K562 (cell line): Measurements from ENCODE around the gene PGBD1. TPM values are rescaled to one million over a fixed set of nuclear protein-coding genes. Genes with fewer than 3 reads are reported as not detected.
A peak's percentile ranks its signal among the peaks of the same experiment; 100 is the strongest.

Experiments
- ATF1 ChIP-seq, 2 experiments: fragments of 450-650 bp in 1 of 2; IDR thresholded peaks; 2 replicates each; pipeline ENCODE4 v1.6.1; 2016; ENCODE audit warnings: missing compliant biosample characterization in 1 of 2, missing genetic modification characterization in 1 of 2
- BRCA1 ChIP-seq, 2 experiments: fragments of 450-650 bp in 1 of 2; sonication (generic) in 1 of 2; formaldehyde crosslinking in 1 of 2; IDR thresholded peaks; 2 replicates each; pipeline versions ENCODE4 v1.5.0 to v1.6.1; 2017 to 2020; ENCODE audit warnings: mild to moderate bottlenecking in 1 of 2, missing genetic modification reagents in 1 of 2
- CGGBP1 ChIP-seq: fragments of 250-450 bp; sonication (Bioruptor Pico); IDR thresholded peaks from 2 replicates; pipeline ENCODE4 v1.9.0; 2021; ENCODE audit warnings: mild to moderate bottlenecking
- CHD1 ChIP-seq: fragments of 200-600 bp; sonication (generic); IDR thresholded peaks from one replicate; pipeline ENCODE4 v1.6.1; 2012; ENCODE audit warnings: mild to moderate bottlenecking, moderate library complexity, low read length, inconsistent platforms
- DIDO1 ChIP-seq: fragments of 450-650 bp; IDR thresholded peaks from 2 replicates; pipeline ENCODE4 v1.6.1; 2016; ENCODE audit warnings: low read depth, missing biosample characterization, missing genetic modification characterization
- ELF2 ChIP-seq: fragments of 250-450 bp; sonication (Bioruptor Pico); IDR thresholded peaks from 2 replicates; pipeline ENCODE4 v1.5.0; 2021; ENCODE audit warnings: mild to moderate bottlenecking
- ESRRB ChIP-seq: fragments of 250-450 bp; sonication (Bioruptor Pico); IDR thresholded peaks from 2 replicates; pipeline ENCODE4 v1.5.0; 2020; ENCODE audit warnings: mild to moderate bottlenecking, moderate library complexity, borderline replicate concordance
- GTF2F1 ChIP-seq: IDR thresholded peaks from 2 replicates; pipeline ENCODE4 v1.6.1; 2011; ENCODE audit warnings: low read depth, low read length, improper control_type of control experiment
- HDAC8 ChIP-seq: fragments of 450-650 bp; IDR thresholded peaks from 2 replicates; pipeline ENCODE4 v1.6.1; 2016; ENCODE audit warnings: mild to moderate bottlenecking, missing genetic modification characterization, moderate library complexity, missing compliant biosample characterization
- ILK ChIP-seq: fragments of 450-650 bp; IDR thresholded peaks from 2 replicates; pipeline ENCODE4 v1.6.1; 2016; ENCODE audit warnings: missing genetic modification characterization, low read depth, mild to moderate bottlenecking, missing compliant biosample characterization, moderate library complexity, borderline replicate concordance
- KDM2B ChIP-seq: fragments of 250-450 bp; sonication (Bioruptor Pico); IDR thresholded peaks from 2 replicates; pipeline ENCODE4 v1.8.0; 2021; ENCODE audit warnings: mild to moderate bottlenecking, moderate library complexity
- KLF6 ChIP-seq: fragments of 250-450 bp; sonication (Bioruptor Pico); IDR thresholded peaks from 2 replicates; pipeline ENCODE4 v1.4.0; 2020; ENCODE audit warnings: mild to moderate bottlenecking, moderate library complexity, borderline replicate concordance
- PATZ1 ChIP-seq: fragments of 250-450 bp; sonication (Bioruptor Pico); IDR thresholded peaks from 2 replicates; pipeline ENCODE4 v1.5.0; 2020; ENCODE audit warnings: mild to moderate bottlenecking, borderline replicate concordance
- POLR2G ChIP-seq: fragments of 200-400 bp; formaldehyde crosslinking; IDR thresholded peaks from 2 replicates; pipeline ENCODE4 v1.6.1; 2017; ENCODE audit warnings: low read depth, mild to moderate bottlenecking, antibody characterized with exemption, low read length, moderate library complexity
- POLR2H ChIP-seq: IDR thresholded peaks from 2 replicates; pipeline ENCODE4 v1.6.1; 2016; ENCODE audit warnings: missing genetic modification characterization, low read depth, mild to moderate bottlenecking, control low read depth, missing compliant biosample characterization, moderate library complexity
- POU5F1 ChIP-seq: fragments of 150-350 bp; IDR thresholded peaks from 2 replicates; pipeline ENCODE4 v1.6.1; 2014; ENCODE audit warnings: borderline replicate concordance, low read length, low read depth, mild to moderate bottlenecking; ENCODE audit not compliant: partially characterized antibody
- RFX7 ChIP-seq: fragments of 250-450 bp; sonication (Bioruptor Pico); IDR thresholded peaks from 2 replicates; pipeline ENCODE4 v1.5.1; 2021; ENCODE audit warnings: mild to moderate bottlenecking
- SMARCA4 ChIP-seq: fragments of 450-650 bp; IDR thresholded peaks from 2 replicates; pipeline ENCODE4 v1.6.1; 2016
- SOX6 ChIP-seq: fragments of 450-650 bp; IDR thresholded peaks from 2 replicates; pipeline ENCODE4 v1.6.1; 2014; ENCODE audit warnings: mild to moderate bottlenecking
- STAT5B ChIP-seq: fragments of 250-450 bp; sonication (Bioruptor Pico); IDR thresholded peaks from 2 replicates; pipeline ENCODE4 v1.8.0; 2021; ENCODE audit warnings: mild to moderate bottlenecking, inconsistent platforms
- TEAD1 ChIP-seq, 2 experiments: fragments of 450-650 bp in 1 of 2; sonication (generic) in 1 of 2; formaldehyde crosslinking; IDR thresholded peaks; 2 replicates each; pipeline versions ENCODE4 v1.4.0 to v1.8.0; 2020 to 2022; ENCODE audit warnings: mild to moderate bottlenecking in 2 of 2, missing genetic modification reagents in 1 of 2
- ZNF79 ChIP-seq: fragments of 250-450 bp; sonication (Bioruptor Pico); IDR thresholded peaks from 2 replicates; pipeline ENCODE4 v1.4.0; 2020; ENCODE audit warnings: low read depth, mild to moderate bottlenecking, moderate library complexity
- polyA plus RNA-seq, 8 experiments: library from polyadenylated mRNA; depleted of rRNA in 4 of 8; stranded (reverse) in 5 of 8; unstranded in 3 of 8; fragments of >200 nt; fragmentation: Nextera tagmentation in 2 of 8; fragmentation: Illumina TruSeq in 1 of 8; extraction: Ambion mirVana in 2 of 8; extraction: Trizol in 1 of 8; gene quantifications; 2 replicates each; pipeline versions ENCODE4 v1.2.1 to v1.2.3, GENCODE V29; 2011 to 2014; ENCODE audit warnings: inconsistent platforms in 1 of 8, missing spikeins in 1 of 8
- total RNA-seq, 7 experiments: library from RNA; depleted of rRNA in 6 of 7; stranded (reverse); fragments of >200 nt in 6 of 7; fragmentation: Illumina TruSeq in 2 of 7; extraction: Trizol in 2 of 7; gene quantifications; 2 replicates each; pipeline versions ENCODE4 v1.2.1 to v1.2.3, GENCODE V29; 2011 to 2021; ENCODE audit warnings: low replicate concordance in 1 of 7
- TF ChIP-seq, protein P1 (sequence below): fragments of 450-650 bp; formaldehyde crosslinking; IDR thresholded peaks from 2 replicates; pipeline ENCODE4 v1.4.0; 2020; ENCODE audit warnings: mild to moderate bottlenecking, moderate library complexity

The PGBD1 gene
- total and polyA plus RNA-seq, 9 of the 15 experiments (the other 6 are each of a cell fraction or from before 2014, with no cell fraction given), result 3.3 to 9.0 (median 7.3) TPM

GRCh38 chr6:28336284-28337120 is 55.1 kb downstream of the PGBD1 start (continued):
- TF ChIP-seq ATF1 (CRISPR knock-in tag; IDR thresholded peaks at IDR 0.05), result no peak
- TF ChIP-seq ATF1 (tag; IDR thresholded peaks at IDR 0.05), result 0 out of 2 replicates have a peak, but pooled peaks have one; percentile 61
- peak; percentile 94 for TF ChIP-seq HDAC8 (tag)
- peak; percentile 72 for TF ChIP-seq PATZ1 (CRISPR knock-in tag)
- peak; percentile 20 for TF ChIP-seq CHD1
- no peak for TF ChIP-seq POU5F1
- no peak for TF ChIP-seq CGGBP1 (CRISPR knock-in tag)
- peak; percentile 36; the same call in 1 of the 2 replicates for TF ChIP-seq SMARCA4
- no peak for TF ChIP-seq GTF2F1
- TF ChIP-seq, protein P1, sequence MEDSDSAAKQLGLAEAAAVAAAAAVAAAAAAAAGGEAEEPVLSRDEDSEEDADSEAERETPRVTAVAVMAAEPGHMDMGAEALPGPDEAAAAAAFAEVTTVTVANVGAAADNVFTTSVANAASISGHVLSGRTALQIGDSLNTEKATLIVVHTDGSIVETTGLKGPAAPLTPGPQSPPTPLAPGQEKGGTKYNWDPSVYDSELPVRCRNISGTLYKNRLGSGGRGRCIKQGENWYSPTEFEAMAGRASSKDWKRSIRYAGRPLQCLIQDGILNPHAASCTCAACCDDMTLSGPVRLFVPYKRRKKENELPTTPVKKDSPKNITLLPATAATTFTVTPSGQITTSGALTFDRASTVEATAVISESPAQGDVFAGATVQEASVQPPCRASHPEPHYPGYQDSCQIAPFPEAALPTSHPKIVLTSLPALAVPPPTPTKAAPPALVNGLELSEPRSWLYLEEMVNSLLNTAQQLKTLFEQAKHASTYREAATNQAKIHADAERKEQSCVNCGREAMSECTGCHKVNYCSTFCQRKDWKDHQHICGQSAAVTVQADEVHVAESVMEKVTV, result peak; percentile 4; the same call in 1 of the 2 replicates
- 0 out of 2 replicates have a peak, but pooled peaks have one; percentile 17 for TF ChIP-seq STAT5B (CRISPR knock-in tag)
- 0 out of 2 replicates have a peak, but pooled peaks have one; percentile 58 for TF ChIP-seq ELF2 (CRISPR knock-in tag)
- TF ChIP-seq SOX6, result peak; percentile 98
- TF ChIP-seq DIDO1 (tag), result peak; percentile 76; the same call in 1 of the 2 replicates
- no peak for TF ChIP-seq BRCA1 (IDR thresholded peaks at IDR 0.05)
- no peak for TF ChIP-seq BRCA1 (CRISPR knock-in tag; IDR thresholded peaks at IDR 0.05)
- TF ChIP-seq POLR2G, result no peak
- TF ChIP-seq ESRRB, result no peak
- peak; percentile 97; the same call in 1 of the 2 replicates for TF ChIP-seq KLF6 (CRISPR knock-in tag)
- TF ChIP-seq ILK, result peak; percentile 65; the same call in 1 of the 2 replicates
- TF ChIP-seq POLR2H, result no peak; the same call in 1 of the 2 replicates
- peak; percentile 78; the same call in 1 of the 2 replicates for TF ChIP-seq RFX7
- TF ChIP-seq TEAD1 (CRISPR knock-in tag; IDR thresholded peaks at IDR 0.05), result peak in 1 of 2 experiments; percentile 99; a peak in 2 of 4 replicates
- 0 out of 2 replicates have a peak, but pooled peaks have one; percentile 11 for TF ChIP-seq KDM2B (CRISPR knock-in tag)
- TF ChIP-seq ZNF79 (CRISPR knock-in tag), result peak; percentile 95
